ENCODE data around the gene ST13. TPM values are rescaled to one million over a fixed set of nuclear protein-coding genes. Genes with fewer than 3 reads are reported as not detected.
"Not testable (repeated sequence)": the region's sequence is repeated elsewhere in the genome, so short reads cannot be mapped to it uniquely, and the experiment has no call there.

Gene ST13
- total and polyA plus RNA-seq, 4 donors: 117 to 182 (median 174) TPM

DNA sequence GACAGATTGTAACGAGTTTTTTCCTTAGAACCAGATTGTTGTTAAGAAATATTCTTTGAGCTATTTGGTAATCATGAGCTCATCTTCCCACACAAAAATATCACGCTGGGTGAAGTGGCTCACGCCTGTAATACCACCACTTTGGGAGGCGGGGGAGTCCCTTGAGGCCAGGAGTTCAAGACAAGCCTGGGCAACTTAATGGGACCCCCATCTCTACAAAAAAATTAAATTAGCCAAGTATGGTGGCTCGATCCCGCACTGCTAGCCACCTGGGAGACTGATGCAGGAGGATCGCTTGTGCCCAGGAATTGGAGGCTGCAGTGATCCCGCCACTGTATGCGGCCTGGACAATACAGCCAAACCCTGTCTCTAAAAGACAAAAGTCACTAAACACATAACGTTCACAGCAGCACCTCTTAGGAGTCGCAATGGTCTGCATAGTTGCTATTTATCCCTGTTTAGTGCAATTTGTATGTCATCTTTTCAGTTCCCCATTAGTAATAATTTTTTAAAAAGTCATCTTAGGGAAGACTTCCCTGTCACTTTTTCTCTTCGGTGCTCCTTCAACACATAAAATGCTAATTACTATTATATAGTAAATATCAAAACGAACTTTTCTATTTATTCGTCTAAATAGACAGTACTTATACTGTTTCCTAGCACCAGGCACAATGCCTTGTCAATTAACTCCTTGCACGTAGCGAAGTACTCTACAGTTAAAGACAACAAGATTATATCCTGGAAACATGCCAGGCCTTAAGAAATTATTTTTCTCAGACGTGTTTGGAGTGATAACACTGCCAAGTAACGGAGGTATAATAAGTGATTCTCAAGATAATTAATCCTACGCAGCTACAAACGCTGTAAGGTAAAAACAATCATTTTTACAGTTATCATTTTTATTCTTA lies 1.1 kb downstream of the ST13 start:
- peaks cover 0 to 3% of the 10 kb centered on the region in 2 donors for H3K4me1 ChIP-seq (ENCODE audit: control insufficient read depth in 1 of 2, insufficient read depth in 2 of 2, low read length in 2 of 2)
- H3K27me3 ChIP-seq (ENCODE audit: control insufficient read depth in 1 of 2, insufficient read depth in 2 of 2, low read length in 1 of 2): no peaks in the 10 kb centered on the region
- DNase-seq (peak in 1 of 2 donors; percentile 44), ATAC-seq (ENCODE audit: low FRiP score) (no peak)
- H3K4me3 ChIP-seq (ENCODE audit: low read length in 2 of 2): peak overlapping the region; percentile 29 to 66
- intact Hi-C loops (cut with DNase I): no loop called here
- H3K36me3 ChIP-seq (ENCODE audit: control insufficient read depth in 1 of 2, insufficient read depth in 2 of 2, low read length in 1 of 2): no peaks in the 10 kb centered on the region
- no peak overlapping the region for H3K27ac ChIP-seq (ENCODE audit: low read depth in 1 of 2, low read length in 2 of 2)
- 34 to 35% methylated on average over 20 of the region's 20 CpGs for WGBS, 2 donors
- H3K9me3 ChIP-seq (ENCODE audit: control insufficient read depth, low read length): no peaks in the 10 kb centered on the region

DNA sequence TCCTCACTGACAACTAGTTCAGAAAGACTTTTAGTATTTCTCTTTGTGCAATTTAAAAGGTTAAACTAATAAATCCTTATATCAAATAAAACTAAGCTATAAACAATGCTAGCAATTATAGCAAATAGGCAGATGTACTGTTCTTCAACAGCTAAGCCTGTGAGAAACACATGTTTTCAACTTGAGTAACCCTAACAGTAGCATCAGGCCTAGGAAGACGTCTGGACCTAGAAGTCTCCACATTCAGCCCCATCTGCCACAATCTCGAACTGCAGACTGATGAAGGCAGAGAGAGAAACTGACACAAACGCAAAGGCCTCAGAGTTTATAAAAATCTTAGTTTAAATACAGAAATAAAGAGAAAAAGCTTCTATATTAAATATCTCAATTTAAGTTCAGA lies 2.5 kb downstream of the ST13 start:
- Histone ChIP-seq H3K27me3 (ENCODE audit: control insufficient read depth in 1 of 2, insufficient read depth in 2 of 2, low read length in 1 of 2) (no peaks in the 10 kb centered on the region), H3K27ac (ENCODE audit: low read depth in 1 of 2, low read length in 2 of 2) (no peak overlapping the region), H3K4me3 (ENCODE audit: low read length in 2 of 2) (no peak overlapping the region), H3K9me3 (ENCODE audit: control insufficient read depth, low read length) (no peaks in the 10 kb centered on the region), H3K36me3 (ENCODE audit: control insufficient read depth in 1 of 2, insufficient read depth in 2 of 2, low read length in 1 of 2) (no peaks in the 10 kb centered on the region), H3K4me1 (ENCODE audit: control insufficient read depth in 1 of 2, insufficient read depth in 2 of 2, low read length in 2 of 2) (peaks cover 0 to 2% of the 10 kb centered on the region in 2 donors)
- intact Hi-C loops (cut with DNase I): no loop called here
- WGBS, 2 donors: 26 to 28% methylated on average over 3 of the region's 3 CpGs
- DNase-seq: no peak
- ATAC-seq (ENCODE audit: low FRiP score): no peak

DNA sequence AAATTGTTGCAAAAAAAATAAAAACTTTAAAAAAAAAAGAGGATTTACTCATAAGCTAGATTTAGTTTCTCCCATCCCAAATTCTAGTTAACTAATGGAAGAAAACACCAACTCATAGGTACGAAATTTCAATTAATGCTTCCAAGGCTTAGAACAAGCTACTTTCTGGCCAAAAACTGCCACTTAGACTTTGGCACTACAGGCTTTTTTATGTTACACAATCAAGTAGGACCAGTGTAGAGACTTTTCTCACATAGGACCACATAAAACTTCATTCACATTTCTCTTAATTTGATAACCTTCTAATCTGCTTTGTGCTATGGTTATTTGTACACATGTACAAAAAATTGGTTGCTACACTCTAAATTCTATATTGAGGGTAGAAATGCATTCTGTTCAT lies 3.1 kb downstream of the ST13 start:
- intact Hi-C loops (cut with DNase I): no loop called here
- peaks cover 0 to 2% of the 10 kb centered on the region in 2 donors for H3K4me1 ChIP-seq (ENCODE audit: control insufficient read depth in 1 of 2, insufficient read depth in 2 of 2, low read length in 2 of 2)
- peak overlapping the region in 1 of 2 donors; percentile 6 for H3K4me3 ChIP-seq (ENCODE audit: low read length in 2 of 2)
- no peak overlapping the region for H3K27ac ChIP-seq (ENCODE audit: low read depth in 1 of 2, low read length in 2 of 2)
- DNase-seq: no peak
- 20 to 25% methylated on average over 1 of the region's 1 CpG for WGBS, 2 donors
- H3K9me3 ChIP-seq (ENCODE audit: control insufficient read depth, low read length): no peaks in the 10 kb centered on the region
- no peak for ATAC-seq (ENCODE audit: low FRiP score)
- H3K27me3 ChIP-seq (ENCODE audit: control insufficient read depth in 1 of 2, insufficient read depth in 2 of 2, low read length in 1 of 2): no peaks in the 10 kb centered on the region
- H3K36me3 ChIP-seq (ENCODE audit: control insufficient read depth in 1 of 2, insufficient read depth in 2 of 2, low read length in 1 of 2): no peaks in the 10 kb centered on the region

DNA sequence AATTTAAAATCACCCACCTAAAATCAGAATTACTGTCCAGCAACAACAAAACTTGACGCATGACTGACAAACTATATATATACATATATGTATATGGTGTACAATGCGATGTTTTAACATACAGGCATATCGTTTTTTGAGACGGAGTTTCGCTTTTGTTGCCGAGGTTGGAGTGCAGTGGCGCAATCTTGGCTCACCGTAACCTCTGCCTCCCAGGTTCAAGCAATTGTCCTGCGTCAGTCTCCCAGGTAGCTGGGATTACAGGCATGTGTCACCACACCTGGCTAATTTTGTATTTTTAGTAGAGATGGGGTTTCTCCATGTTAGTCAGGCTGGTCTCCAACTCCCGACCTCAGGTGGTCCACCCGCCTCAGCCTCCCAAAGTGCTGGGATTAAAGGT lies 10.6 kb downstream of the ST13 start:
- intact Hi-C loops (cut with DNase I); ATAC-seq (ENCODE audit: low FRiP score); H3K27ac ChIP-seq (ENCODE audit: low read depth in 1 of 2, low read length in 2 of 2); DNase-seq; H3K4me3 ChIP-seq (ENCODE audit: low read length in 2 of 2); H3K36me3 ChIP-seq (ENCODE audit: control insufficient read depth in 1 of 2, insufficient read depth in 2 of 2, low read length in 1 of 2); H3K4me1 ChIP-seq (ENCODE audit: control insufficient read depth in 1 of 2, insufficient read depth in 2 of 2, low read length in 2 of 2); H3K27me3 ChIP-seq (ENCODE audit: control insufficient read depth in 1 of 2, insufficient read depth in 2 of 2, low read length in 1 of 2); H3K9me3 ChIP-seq (ENCODE audit: control insufficient read depth, low read length): not testable (repeated sequence)
- 92 to 94% methylated on average over 11 of the region's 11 CpGs for WGBS, 2 donors

DNA sequence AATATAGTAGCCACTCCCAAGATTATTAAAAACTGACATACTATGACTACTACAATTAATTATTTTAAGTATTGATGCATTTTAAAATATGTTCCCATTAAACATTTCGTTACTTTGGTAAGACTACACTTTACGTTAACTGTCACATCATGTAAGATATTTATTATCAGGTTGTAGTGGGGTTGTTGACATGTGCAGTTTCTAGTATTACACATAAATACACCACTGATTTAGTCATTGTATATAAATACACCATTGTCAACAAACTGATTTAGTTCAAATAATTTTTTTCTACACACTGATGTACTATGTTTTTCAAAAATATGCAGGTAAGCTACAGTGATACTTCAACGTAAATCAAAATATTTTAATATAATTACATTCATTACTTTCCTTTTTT lies 11.5 kb downstream of the ST13 start:
- peaks cover 2 to 3% of the 10 kb centered on the region in 2 donors for H3K36me3 ChIP-seq (ENCODE audit: control insufficient read depth in 1 of 2, insufficient read depth in 2 of 2, low read length in 1 of 2)
- intact Hi-C loops (cut with DNase I): no loop called here

DNA sequence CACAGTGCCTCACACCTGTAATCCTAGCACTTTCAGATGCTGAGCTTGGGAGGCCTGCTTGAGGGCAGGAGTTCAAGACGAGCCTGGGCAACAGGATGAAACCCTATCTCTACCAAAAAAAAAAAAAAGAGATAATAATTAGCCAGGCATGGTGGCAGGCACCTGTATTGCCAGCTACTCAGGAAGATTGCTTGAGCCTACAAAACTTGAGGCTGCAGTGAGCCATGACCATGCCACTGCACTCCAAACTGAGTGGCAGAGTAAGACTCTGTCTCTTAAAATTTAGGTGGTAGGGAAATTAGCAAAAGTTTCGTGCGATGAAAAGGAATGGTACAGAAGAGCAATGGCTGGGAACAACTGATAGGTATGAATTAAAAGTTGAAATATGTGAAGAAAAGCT lies 18.0 kb downstream of the ST13 start:
- 85 to 87% methylated on average over 3 of the region's 3 CpGs for WGBS, 2 donors
- DNase-seq (no peak), ATAC-seq (ENCODE audit: low FRiP score) (no peak)
- Histone ChIP-seq H3K4me3 (ENCODE audit: low read length in 2 of 2) (no peak overlapping the region), H3K27ac (ENCODE audit: low read depth in 1 of 2, low read length in 2 of 2) (no peak overlapping the region), H3K9me3 (ENCODE audit: control insufficient read depth, low read length) (no peaks in the 10 kb centered on the region), H3K4me1 (ENCODE audit: control insufficient read depth in 1 of 2, insufficient read depth in 2 of 2, low read length in 2 of 2) (peaks cover 0 to 3% of the 10 kb centered on the region in 2 donors), H3K36me3 (ENCODE audit: control insufficient read depth in 1 of 2, insufficient read depth in 2 of 2, low read length in 1 of 2) (peaks cover 2 to 9% of the 10 kb centered on the region in 2 donors), H3K27me3 (ENCODE audit: control insufficient read depth in 1 of 2, insufficient read depth in 2 of 2, low read length in 1 of 2) (no peaks in the 10 kb centered on the region)
- intact Hi-C loops (cut with DNase I): no loop called here

More for the DNA sequence above, 11.5 kb downstream of the ST13 start:
- H3K4me1 ChIP-seq (ENCODE audit: control insufficient read depth in 1 of 2, insufficient read depth in 2 of 2, low read length in 2 of 2): no peaks in the 10 kb centered on the region
- ATAC-seq (ENCODE audit: low FRiP score) (no peak), DNase-seq (no peak)
- no peaks in the 10 kb centered on the region for H3K9me3 ChIP-seq (ENCODE audit: control insufficient read depth, low read length)
- 92 to 94% methylated on average over 3 of the region's 3 CpGs for WGBS, 2 donors
- no peak overlapping the region for H3K4me3 ChIP-seq (ENCODE audit: low read length in 2 of 2)
- no peaks in the 10 kb centered on the region for H3K27me3 ChIP-seq (ENCODE audit: control insufficient read depth in 1 of 2, insufficient read depth in 2 of 2, low read length in 1 of 2)
- no peak overlapping the region for H3K27ac ChIP-seq (ENCODE audit: low read depth in 1 of 2, low read length in 2 of 2)

DNA sequence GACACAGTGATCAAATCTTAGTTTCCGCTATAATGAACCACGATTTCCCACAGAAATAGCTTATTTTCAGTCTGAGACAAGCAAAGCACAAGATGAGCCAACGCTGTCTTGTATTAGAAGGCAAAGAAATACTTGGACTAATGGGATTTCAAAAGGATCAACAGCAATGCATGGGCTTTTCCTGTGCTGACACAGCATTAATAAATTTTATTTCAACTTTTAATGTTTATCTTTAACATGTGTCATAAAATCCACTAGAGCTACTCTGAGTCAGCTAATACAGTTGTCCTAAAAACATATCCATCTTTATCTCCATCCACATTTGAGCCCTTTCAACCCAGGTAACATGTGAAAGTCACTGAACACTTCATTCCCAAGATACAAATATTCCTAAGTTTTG lies 21.8 kb downstream of the ST13 start:
- no peak overlapping the region for H3K27ac ChIP-seq (ENCODE audit: low read depth in 1 of 2, low read length in 2 of 2)
- peaks cover 0 to 3% of the 10 kb centered on the region in 2 donors for H3K4me1 ChIP-seq (ENCODE audit: control insufficient read depth in 1 of 2, insufficient read depth in 2 of 2, low read length in 2 of 2)
- no peaks in the 10 kb centered on the region for H3K9me3 ChIP-seq (ENCODE audit: control insufficient read depth, low read length)
- intact Hi-C loops (cut with DNase I): no loop called here
- DNase-seq: no peak
- 95 to 96% methylated on average over 3 of the region's 3 CpGs for WGBS, 2 donors
- no peak overlapping the region for H3K4me3 ChIP-seq (ENCODE audit: low read length in 2 of 2)
- H3K27me3 ChIP-seq (ENCODE audit: control insufficient read depth in 1 of 2, insufficient read depth in 2 of 2, low read length in 1 of 2): no peaks in the 10 kb centered on the region
- peaks cover 4 to 6% of the 10 kb centered on the region in 2 donors for H3K36me3 ChIP-seq (ENCODE audit: control insufficient read depth in 1 of 2, insufficient read depth in 2 of 2, low read length in 1 of 2)
- ATAC-seq (ENCODE audit: low FRiP score): no peak

DNA sequence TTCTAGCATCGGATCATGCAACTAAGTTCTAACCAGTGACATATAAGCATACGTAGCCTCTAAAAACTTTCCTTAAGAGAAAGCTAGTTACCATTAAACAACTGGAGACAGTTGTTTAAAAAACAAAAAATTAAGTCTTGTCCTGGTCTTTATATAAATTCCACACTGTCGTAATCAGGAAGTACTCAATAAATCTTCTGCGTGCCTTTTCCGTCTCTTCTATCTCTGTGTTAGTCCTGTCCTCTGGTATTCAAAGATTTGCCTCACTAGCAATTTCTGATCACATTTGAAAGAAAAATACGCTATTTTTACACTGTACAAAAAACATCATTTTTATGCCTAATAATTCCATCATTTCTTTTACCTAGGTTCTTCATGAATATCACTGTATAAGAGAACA lies 27.3 kb downstream of the ST13 start:
- DNase-seq (no peak), ATAC-seq (ENCODE audit: low FRiP score) (no peak)
- WGBS, 2 donors: 90% methylated on average over 6 of the region's 6 CpGs
- H3K27ac ChIP-seq (ENCODE audit: low read depth in 1 of 2, low read length in 2 of 2): no peak overlapping the region
- H3K4me3 ChIP-seq (ENCODE audit: low read length in 2 of 2): no peak overlapping the region
- no peaks in the 10 kb centered on the region for H3K27me3 ChIP-seq (ENCODE audit: control insufficient read depth in 1 of 2, insufficient read depth in 2 of 2, low read length in 1 of 2)
- no peaks in the 10 kb centered on the region for H3K4me1 ChIP-seq (ENCODE audit: control insufficient read depth in 1 of 2, insufficient read depth in 2 of 2, low read length in 2 of 2)
- H3K9me3 ChIP-seq (ENCODE audit: control insufficient read depth, low read length): no peaks in the 10 kb centered on the region
- intact Hi-C loops (cut with DNase I): no loop called here
- H3K36me3 ChIP-seq (ENCODE audit: control insufficient read depth in 1 of 2, insufficient read depth in 2 of 2, low read length in 1 of 2): peaks cover 2 to 3% of the 10 kb centered on the region in 2 donors
